Adrenal gland (tissue), 5 donors: ENCODE results near the gene ELMOD3.

Experiments used
- POLR2A ChIP-seq, 2 donors: fragments of 450-650 bp; IDR thresholded peaks; one replicate each; pipeline ENCODE4 v1.6.1; 2017; ENCODE audit warnings: antibody characterized with exemption in 2 of 2, mild to moderate bottlenecking in 2 of 2, moderate library complexity in 1 of 2
- TF ChIP-seq, protein P1 (sequence below), 6 experiments: fragments of 450-650 bp in 4 of 6; fragments of 200-600 bp in 2 of 6; sonication (generic) in 1 of 6; IDR thresholded peaks; 1 replicate in 5 of 6; 2 replicates in 1 of 6; pipeline versions ENCODE4 v1.5.1 to v1.8.0; 2016 to 2021; ENCODE audit warnings: antibody characterized with exemption in 6 of 6, mild to moderate bottlenecking in 2 of 6, moderate library complexity in 1 of 6
- donor health status: DM: no; HTN: no; CAD: no.

DNA sequence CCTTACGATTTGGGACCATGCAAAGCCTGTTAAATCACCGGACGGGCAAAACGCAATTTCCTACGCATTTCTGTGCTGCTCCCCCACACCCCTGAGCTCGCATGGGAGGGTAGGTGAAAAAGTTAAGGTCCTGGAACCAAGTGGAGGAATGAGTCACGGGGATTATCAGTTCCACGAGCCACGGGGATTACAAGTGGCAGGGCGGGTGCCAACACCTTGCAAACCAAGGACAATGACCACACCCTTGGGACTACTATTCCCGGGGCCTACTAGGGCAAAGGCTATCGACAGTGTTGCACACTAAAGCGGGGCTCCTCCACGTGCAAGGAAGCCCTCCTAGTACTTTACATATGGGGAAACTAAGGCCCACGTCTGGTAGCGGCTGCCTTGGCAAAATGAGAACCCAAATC lies 688 bp upstream of the ELMOD3 start:
- TF ChIP-seq, protein P1, sequence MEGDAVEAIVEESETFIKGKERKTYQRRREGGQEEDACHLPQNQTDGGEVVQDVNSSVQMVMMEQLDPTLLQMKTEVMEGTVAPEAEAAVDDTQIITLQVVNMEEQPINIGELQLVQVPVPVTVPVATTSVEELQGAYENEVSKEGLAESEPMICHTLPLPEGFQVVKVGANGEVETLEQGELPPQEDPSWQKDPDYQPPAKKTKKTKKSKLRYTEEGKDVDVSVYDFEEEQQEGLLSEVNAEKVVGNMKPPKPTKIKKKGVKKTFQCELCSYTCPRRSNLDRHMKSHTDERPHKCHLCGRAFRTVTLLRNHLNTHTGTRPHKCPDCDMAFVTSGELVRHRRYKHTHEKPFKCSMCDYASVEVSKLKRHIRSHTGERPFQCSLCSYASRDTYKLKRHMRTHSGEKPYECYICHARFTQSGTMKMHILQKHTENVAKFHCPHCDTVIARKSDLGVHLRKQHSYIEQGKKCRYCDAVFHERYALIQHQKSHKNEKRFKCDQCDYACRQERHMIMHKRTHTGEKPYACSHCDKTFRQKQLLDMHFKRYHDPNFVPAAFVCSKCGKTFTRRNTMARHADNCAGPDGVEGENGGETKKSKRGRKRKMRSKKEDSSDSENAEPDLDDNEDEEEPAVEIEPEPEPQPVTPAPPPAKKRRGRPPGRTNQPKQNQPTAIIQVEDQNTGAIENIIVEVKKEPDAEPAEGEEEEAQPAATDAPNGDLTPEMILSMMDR (IDR thresholded peaks at IDR 0.05), result no peak
- TF ChIP-seq POLR2A (IDR thresholded peaks at IDR 0.05), result no peak
